Osteocyte (in vitro differentiated cells): ENCODE data around the gene ABT1. TPM values are rescaled to one million over a fixed set of nuclear protein-coding genes. Genes with fewer than 3 reads are reported as not detected.

Experiments used
- DNase-seq: peaks from one replicate; pipeline ENCODE4 v3.0.0; 2021; ENCODE audit warnings: mixed read lengths; ENCODE audit not compliant: unreplicated experiment; ENCODE audit errors: extremely low spot score
- H3K27ac Mint-ChIP-seq: one replicate; pipeline ENCODE4 v1.8.0; 2021; ENCODE audit warnings: mild to moderate bottlenecking, mixed read lengths; ENCODE audit not compliant: unreplicated experiment
- H3K27me3 Mint-ChIP-seq: one replicate; pipeline ENCODE4 v1.8.0; 2021; ENCODE audit warnings: mixed read lengths; ENCODE audit not compliant: unreplicated experiment
- H3K36me3 Mint-ChIP-seq: one replicate; pipeline ENCODE4 v1.8.0; 2021; ENCODE audit warnings: mixed read lengths; ENCODE audit not compliant: unreplicated experiment
- H3K4me1 Mint-ChIP-seq: one replicate; pipeline ENCODE4 v1.8.0; 2021; ENCODE audit warnings: mixed read lengths; ENCODE audit not compliant: unreplicated experiment
- H3K4me3 Mint-ChIP-seq: one replicate; pipeline ENCODE4 v1.8.0; 2021; ENCODE audit warnings: mild to moderate bottlenecking, moderate library complexity, mixed read lengths; ENCODE audit not compliant: unreplicated experiment
- H3K9me3 Mint-ChIP-seq: one replicate; pipeline ENCODE4 v1.8.0; 2021; ENCODE audit warnings: mixed read lengths; ENCODE audit not compliant: unreplicated experiment
- CTCF ChIP-seq: fragments of 200-600 bp; sonication (generic); IDR thresholded peaks from 2 replicates; pipeline ENCODE4 v1.5.0; 2021; ENCODE audit warnings: antibody characterized with exemption, mild to moderate bottlenecking, moderate library complexity
- total RNA-seq: library from RNA; stranded (reverse); gene quantifications from 2 replicates; pipeline ENCODE4 v1.2.1, GENCODE V29; 2021

ABT1 gene
- total RNA-seq, 1 donor from 2014 or later, result 13.9 TPM

GRCh38 chr6:26599591-26599990, 2.8 kb downstream of the ABT1 start:
- no peak for TF ChIP-seq CTCF
- Mint-ChIP-seq H3K36me3 (peaks cover 17% of the 10 kb centered on the region), H3K4me3 (no peak overlapping the region), H3K4me1 (peaks cover 15% of the 10 kb centered on the region), H3K27me3 (peaks cover 3% of the 10 kb centered on the region), H3K9me3 (no peaks in the 10 kb centered on the region), H3K27ac (no peak overlapping the region)
- DNase-seq, result no peak

GRCh38 chr6:26600759-26601158, 4.0 kb downstream of the ABT1 start:
- peaks cover 17% of the 10 kb centered on the region for H3K36me3 Mint-ChIP-seq
- H3K4me1 Mint-ChIP-seq, result peaks cover 14% of the 10 kb centered on the region
- no peaks in the 10 kb centered on the region for H3K27me3 Mint-ChIP-seq
- no peak overlapping the region for H3K4me3 Mint-ChIP-seq
- no peak for TF ChIP-seq CTCF
- no peak overlapping the region for H3K27ac Mint-ChIP-seq
- DNase-seq, result no peak
- H3K9me3 Mint-ChIP-seq, result no peaks in the 10 kb centered on the region

GRCh38 chr6:26602262-26602661, 5.5 kb downstream of the ABT1 start:
- H3K27me3 Mint-ChIP-seq, result peaks cover 3% of the 10 kb centered on the region
- peaks cover 14% of the 10 kb centered on the region for H3K4me1 Mint-ChIP-seq
- DNase-seq, result no peak
- H3K4me3 Mint-ChIP-seq, result no peak overlapping the region
- no peaks in the 10 kb centered on the region for H3K9me3 Mint-ChIP-seq
- no peak for TF ChIP-seq CTCF
- H3K36me3 Mint-ChIP-seq, result peaks cover 17% of the 10 kb centered on the region
- no peak overlapping the region for H3K27ac Mint-ChIP-seq

GRCh38 chr6:26604026-26604425, 7.3 kb downstream of the ABT1 start:
- no peak overlapping the region for H3K27ac Mint-ChIP-seq
- peaks cover 4% of the 10 kb centered on the region for H3K4me1 Mint-ChIP-seq
- peaks cover 10% of the 10 kb centered on the region for H3K36me3 Mint-ChIP-seq
- H3K4me3 Mint-ChIP-seq, result no peak overlapping the region
- DNase-seq, result no peak
- TF ChIP-seq CTCF, result no peak
- H3K9me3 Mint-ChIP-seq, result no peaks in the 10 kb centered on the region
- peaks cover 5% of the 10 kb centered on the region for H3K27me3 Mint-ChIP-seq

- DNase-seq, result no peak
- peaks cover 4% of the 10 kb centered on the region for H3K4me1 Mint-ChIP-seq
- no peaks in the 10 kb centered on the region for H3K9me3 Mint-ChIP-seq
- peaks cover 3% of the 10 kb centered on the region for H3K36me3 Mint-ChIP-seq
- peaks cover 13% of the 10 kb centered on the region for H3K27me3 Mint-ChIP-seq
- H3K27ac Mint-ChIP-seq, result no peak overlapping the region
- H3K4me3 Mint-ChIP-seq, result no peak overlapping the region
- TF ChIP-seq CTCF, result no peak
Measured at GRCh38 chr6:26604797-26605196, 8.0 kb downstream of the ABT1 start.
